ENCODE results near the gene PHLDB1.
"Not testable (repeated sequence)": the region's sequence is repeated elsewhere in the genome, so short reads cannot be mapped to it uniquely, and the experiment has no call there.

Gene PHLDB1

GRCh38 chr11:118607401-118608359 is at the start of gene PHLDB1:
Gene PHLDB1, plus strand, starts transcription at chr11:118607615. Its CDS starts 6,222 bp downstream, at chr11:118613837.
- no peak for FAIRE-seq

GRCh38 chr11:118560806-118561205 is 46.6 kb upstream of the PHLDB1 start:
- FAIRE-seq = no peak
- DNase-seq (ENCODE audit: low spot score) = no peak

More at GRCh38 chr11:118607401-118608359, at the start of gene PHLDB1:
- DNase-seq (ENCODE audit: low spot score) = peak; percentile 67

- FAIRE-seq = no peak
- DNase-seq (ENCODE audit: low spot score) = no peak
These were observed 42.4 kb upstream of the PHLDB1 start for GRCh38 chr11:118565051-118565450.

- FAIRE-seq = no peak
These were observed 37.7 kb upstream of the PHLDB1 start for GRCh38 chr11:118569670-118570069.

GRCh38 chr11:118570787-118571186 is 36.6 kb upstream of the PHLDB1 start:
- no peak for DNase-seq (ENCODE audit: low spot score)
- no peak for FAIRE-seq

More at GRCh38 chr11:118569670-118570069, 37.7 kb upstream of the PHLDB1 start:
- no peak for DNase-seq (ENCODE audit: low spot score)

GRCh38 chr11:118571701-118572060 is 35.7 kb upstream of the PHLDB1 start:
- DNase-seq (ENCODE audit: low spot score); FAIRE-seq: not testable (repeated sequence)

- no peak for FAIRE-seq
- peak; percentile 79 for DNase-seq (ENCODE audit: low spot score)
These were observed 35.1 kb upstream of the PHLDB1 start, which contains the start of gene ARCN1 for GRCh38 chr11:118572061-118572980. Gene ARCN1, plus strand, starts transcription at chr11:118572409. Its CDS starts 139 bp downstream, at chr11:118572548.

GRCh38 chr11:118572981-118573550 is 34.3 kb upstream of the PHLDB1 start:
- FAIRE-seq = no peak
- DNase-seq (ENCODE audit: low spot score) = no peak

- FAIRE-seq = no peak
These were observed 32.8 kb upstream of the PHLDB1 start for GRCh38 chr11:118574636-118575035.

GRCh38 chr11:118577995-118578394 is 29.4 kb upstream of the PHLDB1 start:
- not testable (repeated sequence) for FAIRE-seq; DNase-seq (ENCODE audit: low spot score)

More at GRCh38 chr11:118574636-118575035, 32.8 kb upstream of the PHLDB1 start:
- DNase-seq (ENCODE audit: low spot score) = no peak

GRCh38 chr11:118581057-118581456 is 26.4 kb upstream of the PHLDB1 start:
- FAIRE-seq = no peak
- no peak for DNase-seq (ENCODE audit: low spot score)

GRCh38 chr11:118587952-118588351 is 19.5 kb upstream of the PHLDB1 start:
- DNase-seq (ENCODE audit: low spot score) = no peak
- FAIRE-seq = no peak

GRCh38 chr11:118592616-118593367 is 14.6 kb upstream of the PHLDB1 start:
- DNase-seq (ENCODE audit: low spot score) (no peak), FAIRE-seq (no peak)

GRCh38 chr11:118594984-118595383 is 12.4 kb upstream of the PHLDB1 start:
- not testable (repeated sequence) for FAIRE-seq; DNase-seq (ENCODE audit: low spot score)

- no peak for FAIRE-seq
- no peak for DNase-seq (ENCODE audit: low spot score)
These were observed 10.9 kb upstream of the PHLDB1 start for GRCh38 chr11:118596224-118597146.

GRCh38 chr11:118597556-118597955 is 9.9 kb upstream of the PHLDB1 start:
- DNase-seq (ENCODE audit: low spot score) (no peak), FAIRE-seq (no peak)

GRCh38 chr11:118602331-118602730 is 5.1 kb upstream of the PHLDB1 start:
- FAIRE-seq (no peak), DNase-seq (ENCODE audit: low spot score) (no peak)

GRCh38 chr11:118603709-118604108 is 3.7 kb upstream of the PHLDB1 start:
- not testable (repeated sequence) for FAIRE-seq; DNase-seq (ENCODE audit: low spot score)

- FAIRE-seq (no peak), DNase-seq (ENCODE audit: low spot score) (no peak)
These were observed 2.8 kb upstream of the PHLDB1 start for GRCh38 chr11:118604566-118604965.

All from urothelium cell line (cell line).